Measurements from ENCODE around the gene FNBP1L. TPM values are rescaled to one million over a fixed set of nuclear protein-coding genes. Genes with fewer than 3 reads are reported as not detected.

The FNBP1L gene
- total RNA-seq, 1 experiment from 2014 or later, result 119 TPM

GRCh38 chr1:93532780-93533378 lies 85.0 kb downstream of the FNBP1L start:
- 0 out of 4 replicates have a peak, but pooled peaks cover 0 to 2% of the 10 kb centered on the region in 2 experiments for H3K4me1 Mint-ChIP-seq
- no peaks in the 10 kb centered on the region for H3K4me1 ChIP-seq (ENCODE audit: insufficient read depth, low read length)
- H3K9me3 ChIP-seq (ENCODE audit: control insufficient read depth, low read depth, low read length), result no peaks in the 10 kb centered on the region
- no peak overlapping the region for H3K56ac ChIP-seq (ENCODE audit: insufficient read length, low read depth, low read length)
- no peak overlapping the region for H4K91ac ChIP-seq (ENCODE audit: insufficient read length, low read depth, low read length)
- no peak overlapping the region for H3K23ac ChIP-seq (ENCODE audit: insufficient read length, low read depth, low read length)
- no peak overlapping the region for H3K18ac ChIP-seq (ENCODE audit: insufficient read length, low read depth, low read length)
- H2BK15ac ChIP-seq (ENCODE audit: low read depth, low read length), result no peak overlapping the region
- H3K9ac ChIP-seq (ENCODE audit: extremely low read depth, insufficient read length, low read length), result no peak overlapping the region
- no peak overlapping the region for H2AK5ac ChIP-seq (ENCODE audit: insufficient read length, low read length)
- no peaks in the 10 kb centered on the region for H3K23me2 ChIP-seq (ENCODE audit: insufficient read length, low read depth, low read length, poor library complexity, severe bottlenecking)
- no peak overlapping the region for H3K4me2 ChIP-seq (ENCODE audit: insufficient read depth, insufficient read length, low read length)
- no peak overlapping the region for H3K4ac ChIP-seq (ENCODE audit: low read depth, low read length)
- no peaks in the 10 kb centered on the region for H4K20me1 ChIP-seq (ENCODE audit: control insufficient read depth, insufficient read depth, insufficient read length)
- H3K27me3 Mint-ChIP-seq (ENCODE audit: low read depth), result no peaks in the 10 kb centered on the region
- H2AFZ ChIP-seq (ENCODE audit: low read length), result no peak overlapping the region
- no peak overlapping the region for H3T11ph ChIP-seq (ENCODE audit: low read length)
- H3K27ac ChIP-seq (ENCODE audit: insufficient read length, low read depth, low read length), result no peak overlapping the region
- no peaks in the 10 kb centered on the region for H3K27me3 ChIP-seq (ENCODE audit: insufficient read depth, low read length)
- H3K79me2 ChIP-seq (ENCODE audit: insufficient read depth, low read length), result no peaks in the 10 kb centered on the region
- no peak overlapping the region for H2BK5ac ChIP-seq (ENCODE audit: insufficient read length, low read length)
- no peaks in the 10 kb centered on the region for H3K9me3 Mint-ChIP-seq
- no peak overlapping the region for H2BK20ac ChIP-seq (ENCODE audit: low read depth, low read length, poor library complexity, severe bottlenecking)
- no peak overlapping the region for H2BK120ac ChIP-seq (ENCODE audit: low read depth, low read length, poor library complexity, severe bottlenecking)
- no peaks in the 10 kb centered on the region for H3K79me1 ChIP-seq (ENCODE audit: insufficient read depth, low read depth, low read length, poor library complexity, severe bottlenecking)
- no peak overlapping the region for H3K4me3 Mint-ChIP-seq
- DNase-seq, result no peak
- peak overlapping the region in 1 of 3 experiments; percentile 52; a peak in 2 of 7 replicates for H3K27ac Mint-ChIP-seq
- no peak overlapping the region for H3K14ac ChIP-seq (ENCODE audit: insufficient read depth, low read length)
- H4K8ac ChIP-seq (replicated peaks; ENCODE audit: insufficient read length, low read depth, low read length), result no peak overlapping the region
- H4K5ac ChIP-seq (ENCODE audit: insufficient read length, low read depth, low read length), result no peak overlapping the region
- H2BK12ac ChIP-seq (ENCODE audit: insufficient read length, low read depth, low read length), result no peak overlapping the region
- TF ChIP-seq CTCF (conservative IDR thresholded peaks at IDR 0.05), result no peak
- WGBS (ENCODE audit: extremely low coverage, insufficient read length, low lambda C conversion rate), result no CpG with 5 or more reads among the region's 3 CpGs
- peaks cover 18 to 68% (median 67%) of the 10 kb centered on the region in 3 experiments for H3K36me3 Mint-ChIP-seq (ENCODE audit: insufficient read depth in 1 of 3, low read depth in 3 of 3)
